Endothelial cell of umbilical vein (primary cell): ENCODE results near the gene CEP295NL. TPM values are rescaled to one million over a fixed set of nuclear protein-coding genes. Genes with fewer than 3 reads are reported as not detected.

Source experiments
- BruUV-seq: library from RNA; stranded (reverse); fragments of 400-500 nt; replicated peaks from 2 replicates; lab custom pipeline; 2021; lab: Mats Ljungman, UMichigan
- CTCF ChIA-PET: fragments of 300-600, 350-600 bp; sonication (Branson Sonifier 250); formaldehyde crosslinking; loops from one replicate; lab custom pipeline; 2021; ENCODE audit warnings: antibody characterized with exemption, inconsistent platforms; lab: Charles Lee
- POLR2A ChIA-PET: fragments of 300-600, 350-600 bp; sonication (Branson Sonifier 250); formaldehyde crosslinking; loops from one replicate; lab custom pipeline; 2021; ENCODE audit warnings: antibody characterized with exemption, inconsistent platforms; lab: Charles Lee
- DNase-seq: peaks from one replicate; pipeline ENCODE4 v3.0.0-alpha.2; 2011; ENCODE audit warnings: low read depth, low spot score
- FAIRE-seq: peaks from 2 replicates; lab custom pipeline; 2011; peaks lifted over from hg19 to GRCh38; lab: Jason Lieb, UNC
- H2AFZ ChIP-seq: 2 replicates; pipeline ENCODE4 v1.6.0; 2012; ENCODE audit warnings: low read depth, low read length, control low read depth, inconsistent platforms
- H3K27ac ChIP-seq: 2 replicates; pipeline ENCODE4 v1.5.1; 2011; ENCODE audit warnings: low read depth, mild to moderate bottlenecking, control low read depth, low read length, moderate library complexity; ENCODE audit not compliant: insufficient read depth
- H3K27me3 ChIP-seq, 2 experiments: 2 replicates each; pipeline versions ENCODE4 v1.6.0 to v1.6.1; 2011; ENCODE audit warnings: low read length in 2 of 2, mixed read lengths in 1 of 2; ENCODE audit not compliant: control insufficient read depth in 2 of 2, insufficient read depth in 2 of 2
- H3K36me3 ChIP-seq, 2 experiments: 2 replicates in 1 of 2; 3 replicates in 1 of 2; pipeline ENCODE4 v1.5.1; 2011; ENCODE audit warnings: low read length in 2 of 2, mild to moderate bottlenecking in 1 of 2, moderate library complexity in 1 of 2; ENCODE audit not compliant: control insufficient read depth in 2 of 2, insufficient read depth in 2 of 2; ENCODE audit errors: extremely low read depth in 1 of 2
- H3K4me1 ChIP-seq: 3 replicates; pipeline ENCODE4 v1.5.1; 2011; ENCODE audit warnings: mild to moderate bottlenecking, low read length; ENCODE audit not compliant: control insufficient read depth, insufficient read depth; ENCODE audit errors: extremely low read depth
- H3K4me2 ChIP-seq: 2 replicates; pipeline ENCODE4 v1.6.1; 2011; ENCODE audit warnings: low read length, control low read depth, mixed read lengths; ENCODE audit not compliant: insufficient read depth
- H3K4me3 ChIP-seq, 3 experiments: fragments of 200-600 bp in 1 of 3; sonication (generic), shearing (Covaris generic) in 1 of 3; replicated peaks in 1 of 3; 2 replicates each; pipeline ENCODE4 v1.5.1; 2011 to 2016; ENCODE audit warnings: control low read depth in 3 of 3, low read length in 3 of 3, mild to moderate bottlenecking in 2 of 3, inconsistent platforms in 1 of 3, low read depth in 1 of 3, moderate library complexity in 1 of 3; ENCODE audit not compliant: insufficient read depth in 1 of 3
- H3K79me2 ChIP-seq: 2 replicates; pipeline ENCODE4 v1.6.0; 2012; ENCODE audit warnings: low read length, inconsistent platforms; ENCODE audit not compliant: control insufficient read depth, insufficient read depth
- H3K9ac ChIP-seq: replicated peaks from 2 replicates; pipeline ENCODE3; 2011; ENCODE audit warnings: low read length, control low read depth; ENCODE audit not compliant: insufficient read depth; ENCODE audit errors: extremely low read depth
- H3K9me1 ChIP-seq: replicated peaks from 3 replicates; pipeline ENCODE4 v1.6.0; 2011; ENCODE audit warnings: mild to moderate bottlenecking, low read length; ENCODE audit not compliant: control insufficient read depth, insufficient read depth; ENCODE audit errors: extremely low read depth
- H3K9me3 ChIP-seq: replicated peaks from 2 replicates; pipeline ENCODE4 v1.5.1; 2012; ENCODE audit warnings: low read length, inconsistent platforms; ENCODE audit not compliant: control insufficient read depth, insufficient read depth
- H4K20me1 ChIP-seq: replicated peaks from 2 replicates; pipeline ENCODE3; 2011; ENCODE audit warnings: mild to moderate bottlenecking, low read length; ENCODE audit not compliant: control insufficient read depth, insufficient read depth; ENCODE audit errors: extremely low read depth
- EZH2 ChIP-seq: IDR thresholded peaks from 2 replicates; pipeline ENCODE4 v1.6.1; 2012; ENCODE audit warnings: borderline replicate concordance, low read depth, mild to moderate bottlenecking, moderate library complexity, low read length, inconsistent platforms; ENCODE audit not compliant: severe bottlenecking
- FOS ChIP-seq: IDR thresholded peaks from 2 replicates; pipeline ENCODE4 v1.6.1; 2011; ENCODE audit warnings: mild to moderate bottlenecking, low read length, moderate library complexity, borderline replicate concordance; ENCODE audit not compliant: insufficient read depth
- GATA2 ChIP-seq: IDR thresholded peaks from 2 replicates; pipeline ENCODE4 v1.7.0; 2011; ENCODE audit warnings: low read depth, mild to moderate bottlenecking, moderate library complexity, mixed read lengths, low read length; ENCODE audit not compliant: insufficient read length, insufficient read depth
- JUN ChIP-seq: IDR thresholded peaks from 2 replicates; pipeline ENCODE4 v1.6.1; 2011; ENCODE audit warnings: borderline replicate concordance, low read depth; ENCODE audit not compliant: insufficient read length, insufficient read depth
- MYC ChIP-seq: IDR thresholded peaks from one replicate; pipeline ENCODE4 v1.6.1; 2011; ENCODE audit warnings: mild to moderate bottlenecking, low read depth, low read length
- POLR2A ChIP-seq: IDR thresholded peaks from 2 replicates; pipeline ENCODE4 v1.6.1; 2012; ENCODE audit warnings: low read depth, mild to moderate bottlenecking, control low read depth, low read length
- POLR2AphosphoS5 ChIP-seq: IDR thresholded peaks from 2 replicates; pipeline ENCODE4 v1.6.1; 2012; ENCODE audit warnings: low read depth, mild to moderate bottlenecking, control low read depth, low read length, moderate library complexity; ENCODE audit not compliant: insufficient read depth
- dilution Hi-C: fragments of 300-500 bp; cut with MboI; formaldehyde crosslinking; loops from one replicate; pipeline ENCODE4 v1.15.0; 2019; ENCODE audit warnings: low sequenced_read_pairs; ENCODE audit not compliant: extremely low pct_ligation_motif_present
- intact Hi-C: fragments of 100-400 bp; cut with micrococcal nuclease; formaldehyde crosslinking; loops from one replicate; pipeline ENCODE4 v1.10.0; 2022
- polyA plus RNA-seq, 4 experiments: library from polyadenylated mRNA; depleted of rRNA in 3 of 4; stranded (reverse) in 3 of 4; unstranded in 1 of 4; fragments of >200 nt; gene quantifications; 2 replicates each; pipeline versions ENCODE4 v1.2.1 to v1.2.3, GENCODE V29; 2011 to 2012; ENCODE audit warnings: missing spikeins in 1 of 4
- total RNA-seq: library from RNA; stranded (reverse); gene quantifications from 2 replicates; pipeline ENCODE4 v1.2.3, GENCODE V29; 2021
- TF ChIP-seq, protein P1 (sequence below): IDR thresholded peaks from 2 replicates; pipeline ENCODE4 v1.6.1; 2011; ENCODE audit not compliant: insufficient read depth, insufficient read length
- TF ChIP-seq, protein P2 (sequence below), 2 donors: IDR thresholded peaks; 1 replicate in 1 of 2; 2 replicates in 1 of 2; pipeline ENCODE4 v1.5.1; 2011; ENCODE audit warnings: low read length in 2 of 2, mild to moderate bottlenecking in 2 of 2, moderate library complexity in 2 of 2, control low read depth in 1 of 2, inconsistent platforms in 1 of 2, low read depth in 1 of 2; ENCODE audit not compliant: insufficient read depth in 1 of 2; ENCODE audit errors: extremely low read depth in 1 of 2

CEP295NL gene
- total and polyA plus RNA-seq, 2 donors (not counting 3 experiments of a cell fraction or from before 2014, with no cell fraction given), result 0.10 to 8.3 TPM

DNA sequence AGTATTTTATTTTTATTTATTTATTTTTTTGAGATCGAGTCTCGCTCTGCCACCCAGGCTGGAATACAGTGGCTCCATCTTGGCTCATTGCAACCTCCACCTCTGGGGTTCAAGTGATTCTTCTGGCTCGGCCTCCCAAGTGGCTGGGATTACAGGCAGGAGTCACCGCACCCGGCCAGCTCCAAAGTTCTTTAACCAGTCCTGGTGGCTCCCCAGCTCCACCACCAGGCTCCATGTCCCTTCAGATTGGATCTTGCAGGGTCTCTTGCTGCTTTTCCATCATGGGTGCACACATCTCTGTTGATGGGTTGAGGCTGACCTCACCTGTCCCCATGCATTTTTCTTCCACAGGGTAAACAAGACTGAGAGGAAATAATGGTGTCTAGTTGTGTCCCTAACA, 54.0 kb downstream of the CEP295NL start:
- TF ChIP-seq, protein P1, sequence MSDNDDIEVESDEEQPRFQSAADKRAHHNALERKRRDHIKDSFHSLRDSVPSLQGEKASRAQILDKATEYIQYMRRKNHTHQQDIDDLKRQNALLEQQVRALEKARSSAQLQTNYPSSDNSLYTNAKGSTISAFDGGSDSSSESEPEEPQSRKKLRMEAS, result no peak
- TF ChIP-seq GATA2 (no peak), JUN (no peak), EZH2 (no peak), FOS (no peak), MYC (no peak), POLR2AphosphoS5 (no peak), POLR2A (no peak)
- TF ChIP-seq, protein P2, sequence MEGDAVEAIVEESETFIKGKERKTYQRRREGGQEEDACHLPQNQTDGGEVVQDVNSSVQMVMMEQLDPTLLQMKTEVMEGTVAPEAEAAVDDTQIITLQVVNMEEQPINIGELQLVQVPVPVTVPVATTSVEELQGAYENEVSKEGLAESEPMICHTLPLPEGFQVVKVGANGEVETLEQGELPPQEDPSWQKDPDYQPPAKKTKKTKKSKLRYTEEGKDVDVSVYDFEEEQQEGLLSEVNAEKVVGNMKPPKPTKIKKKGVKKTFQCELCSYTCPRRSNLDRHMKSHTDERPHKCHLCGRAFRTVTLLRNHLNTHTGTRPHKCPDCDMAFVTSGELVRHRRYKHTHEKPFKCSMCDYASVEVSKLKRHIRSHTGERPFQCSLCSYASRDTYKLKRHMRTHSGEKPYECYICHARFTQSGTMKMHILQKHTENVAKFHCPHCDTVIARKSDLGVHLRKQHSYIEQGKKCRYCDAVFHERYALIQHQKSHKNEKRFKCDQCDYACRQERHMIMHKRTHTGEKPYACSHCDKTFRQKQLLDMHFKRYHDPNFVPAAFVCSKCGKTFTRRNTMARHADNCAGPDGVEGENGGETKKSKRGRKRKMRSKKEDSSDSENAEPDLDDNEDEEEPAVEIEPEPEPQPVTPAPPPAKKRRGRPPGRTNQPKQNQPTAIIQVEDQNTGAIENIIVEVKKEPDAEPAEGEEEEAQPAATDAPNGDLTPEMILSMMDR (IDR thresholded peaks at IDR 0.05; ENCODE audit: extremely low read depth in 1 of 2, insufficient read depth in 1 of 2, low read depth in 1 of 2, low read length in 2 of 2), result no peak
- Histone ChIP-seq H3K36me3 (peaks cover 1 to 3% of the 10 kb centered on the region in 2 experiments), H3K9ac (no peak overlapping the region), H3K27me3 (no peaks in the 10 kb centered on the region), H3K4me1 (no peaks in the 10 kb centered on the region), H2AFZ (no peak overlapping the region), H3K27ac (no peak overlapping the region), H3K9me1 (no peaks in the 10 kb centered on the region), H3K4me2 (no peak overlapping the region), H3K79me2 (no peaks in the 10 kb centered on the region), H3K9me3 (no peaks in the 10 kb centered on the region), H3K4me3 (no peak overlapping the region), H4K20me1 (no peaks in the 10 kb centered on the region)
- DNase-seq, result no peak
- FAIRE-seq, result no peak
- POLR2A ChIA-PET, result no interaction called here
- CTCF ChIA-PET, result no interaction called here
- intact Hi-C loops, result no loop called here
- dilution Hi-C loops, result no loop called here
- BruUV-seq, result no TSS peak
